ENCODE data around the gene AUTS2. TPM values are rescaled to one million over a fixed set of nuclear protein-coding genes. Genes with fewer than 3 reads are reported as not detected.

AUTS2 gene
- total RNA-seq, 1 donor from 2014 or later: 94.1 TPM

DNA sequence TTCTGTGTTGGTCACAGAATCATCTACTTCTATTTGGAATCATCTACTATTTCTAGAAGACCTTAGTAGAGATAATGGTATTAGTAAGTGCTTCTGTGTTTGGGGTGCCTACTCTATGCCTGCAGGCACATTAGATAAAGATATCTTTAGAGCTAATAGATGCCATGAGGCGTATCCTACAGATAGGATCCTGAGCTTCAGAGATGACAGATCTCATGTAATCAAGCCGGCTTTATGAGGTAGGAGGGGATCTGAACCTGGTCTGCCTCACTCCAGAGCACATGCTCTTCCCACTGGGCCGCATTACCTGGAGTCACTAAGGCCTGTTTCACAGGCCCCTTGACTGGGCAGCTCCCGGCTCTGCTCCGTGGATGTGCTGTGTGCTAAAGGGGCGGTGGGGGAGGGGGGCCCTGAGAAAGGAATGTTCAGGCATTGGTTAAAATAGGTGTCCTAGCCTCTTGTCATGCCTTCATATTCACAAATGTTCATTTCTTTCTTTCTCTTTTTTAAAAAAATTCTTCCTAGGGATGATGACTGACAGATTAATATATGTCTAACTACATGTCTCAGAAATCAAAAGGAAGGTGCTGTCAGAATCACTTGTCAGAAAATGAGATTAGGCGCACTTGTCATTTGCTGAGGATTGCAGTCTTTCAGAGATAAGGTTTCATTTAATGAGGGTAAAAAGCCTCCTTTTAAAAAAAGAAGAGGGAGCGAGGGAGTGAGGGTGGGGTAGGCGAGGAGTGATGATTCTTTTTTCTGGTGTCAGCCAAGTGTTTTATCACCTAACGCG, 1075.7 kb downstream of the AUTS2 start:
- peaks cover 4% of the 10 kb centered on the region for H3K36me3 Mint-ChIP-seq
- H3K4me1 Mint-ChIP-seq (ENCODE audit: unreplicated experiment): peaks cover 16% of the 10 kb centered on the region
- DNase-seq (ENCODE audit: extremely low spot score, unreplicated experiment): no peak
- no peaks in the 10 kb centered on the region for H3K9me3 Mint-ChIP-seq
- TF ChIP-seq, protein P1, sequence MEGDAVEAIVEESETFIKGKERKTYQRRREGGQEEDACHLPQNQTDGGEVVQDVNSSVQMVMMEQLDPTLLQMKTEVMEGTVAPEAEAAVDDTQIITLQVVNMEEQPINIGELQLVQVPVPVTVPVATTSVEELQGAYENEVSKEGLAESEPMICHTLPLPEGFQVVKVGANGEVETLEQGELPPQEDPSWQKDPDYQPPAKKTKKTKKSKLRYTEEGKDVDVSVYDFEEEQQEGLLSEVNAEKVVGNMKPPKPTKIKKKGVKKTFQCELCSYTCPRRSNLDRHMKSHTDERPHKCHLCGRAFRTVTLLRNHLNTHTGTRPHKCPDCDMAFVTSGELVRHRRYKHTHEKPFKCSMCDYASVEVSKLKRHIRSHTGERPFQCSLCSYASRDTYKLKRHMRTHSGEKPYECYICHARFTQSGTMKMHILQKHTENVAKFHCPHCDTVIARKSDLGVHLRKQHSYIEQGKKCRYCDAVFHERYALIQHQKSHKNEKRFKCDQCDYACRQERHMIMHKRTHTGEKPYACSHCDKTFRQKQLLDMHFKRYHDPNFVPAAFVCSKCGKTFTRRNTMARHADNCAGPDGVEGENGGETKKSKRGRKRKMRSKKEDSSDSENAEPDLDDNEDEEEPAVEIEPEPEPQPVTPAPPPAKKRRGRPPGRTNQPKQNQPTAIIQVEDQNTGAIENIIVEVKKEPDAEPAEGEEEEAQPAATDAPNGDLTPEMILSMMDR (conservative IDR thresholded peaks at IDR 0.05): no peak
- peaks cover 43% of the 10 kb centered on the region for H3K27me3 Mint-ChIP-seq
- no peak overlapping the region for H3K4me3 Mint-ChIP-seq
- no peak overlapping the region for H3K27ac Mint-ChIP-seq

DNA sequence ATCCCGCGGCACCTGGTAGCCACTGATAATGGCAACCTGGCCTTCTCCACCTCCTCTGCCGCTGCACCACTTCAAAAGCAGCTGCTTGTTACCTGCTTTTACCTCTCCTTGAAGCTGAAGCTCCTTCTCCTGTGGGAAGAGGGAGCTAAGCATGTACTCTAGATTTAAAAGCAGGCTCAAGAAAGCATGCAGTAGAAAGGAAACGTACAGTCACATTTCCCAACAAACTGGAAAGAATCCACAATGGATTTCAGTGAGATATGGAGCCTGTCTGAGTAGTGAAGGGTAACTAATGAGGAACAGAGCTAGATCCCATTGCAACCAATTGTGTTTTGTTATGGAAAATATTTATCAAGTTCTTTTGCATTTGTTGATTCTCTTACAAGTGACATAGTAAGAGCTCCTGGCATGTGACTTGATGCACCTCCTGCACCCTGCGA, 1076.3 kb downstream of the AUTS2 start:
- Mint-ChIP-seq H3K4me1 (ENCODE audit: unreplicated experiment) (peaks cover 18% of the 10 kb centered on the region), H3K9me3 (no peaks in the 10 kb centered on the region), H3K27ac (no peak overlapping the region), H3K4me3 (no peak overlapping the region), H3K36me3 (peaks cover 4% of the 10 kb centered on the region), H3K27me3 (peaks cover 44% of the 10 kb centered on the region)
- no peak for DNase-seq (ENCODE audit: extremely low spot score, unreplicated experiment)
- TF ChIP-seq, protein P1 (conservative IDR thresholded peaks at IDR 0.05): no peak

DNA sequence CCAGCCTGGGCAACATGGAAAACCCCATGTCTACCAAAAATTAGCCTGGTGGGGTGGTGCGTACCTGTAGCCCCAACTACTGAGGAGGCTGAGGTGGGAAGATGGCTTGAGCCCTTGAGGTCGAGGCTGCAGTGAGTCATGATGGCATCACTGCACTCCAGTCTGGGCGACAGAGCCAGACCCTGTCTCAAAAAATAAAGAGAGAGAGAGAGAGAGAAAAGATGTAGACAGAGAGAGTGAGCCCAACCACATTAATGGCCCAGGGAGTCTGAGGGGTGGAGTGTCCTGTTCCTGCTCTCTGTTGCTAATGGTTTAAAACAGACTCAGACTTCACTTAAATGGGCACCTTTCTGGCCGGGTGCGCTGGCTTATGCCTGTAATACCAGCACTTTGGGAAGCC, 1078.0 kb downstream of the AUTS2 start:
- Mint-ChIP-seq H3K36me3 (no peaks in the 10 kb centered on the region), H3K27me3 (peaks cover 50% of the 10 kb centered on the region), H3K4me1 (ENCODE audit: unreplicated experiment) (peaks cover 24% of the 10 kb centered on the region), H3K27ac (no peak overlapping the region), H3K9me3 (no peaks in the 10 kb centered on the region), H3K4me3 (no peak overlapping the region)
- TF ChIP-seq, protein P1 (conservative IDR thresholded peaks at IDR 0.05): no peak
- no peak for DNase-seq (ENCODE audit: extremely low spot score, unreplicated experiment)

GRCh38 chr7:70678621-70679251, 1080.5 kb downstream of the AUTS2 start:
- Mint-ChIP-seq H3K36me3 (peaks cover 3% of the 10 kb centered on the region), H3K27me3 (peaks cover 63% of the 10 kb centered on the region), H3K9me3 (no peaks in the 10 kb centered on the region), H3K27ac (no peak overlapping the region), H3K4me1 (ENCODE audit: unreplicated experiment) (peaks cover 21% of the 10 kb centered on the region), H3K4me3 (no peak overlapping the region)
- TF ChIP-seq, protein P1 (conservative IDR thresholded peaks at IDR 0.05): no peak
- no peak for DNase-seq (ENCODE audit: extremely low spot score, unreplicated experiment)

- DNase-seq (ENCODE audit: extremely low spot score, unreplicated experiment): no peak
- TF ChIP-seq, protein P1 (conservative IDR thresholded peaks at IDR 0.05): no peak
- H3K4me1 Mint-ChIP-seq (ENCODE audit: unreplicated experiment): peaks cover 12% of the 10 kb centered on the region
- no peaks in the 10 kb centered on the region for H3K9me3 Mint-ChIP-seq
- H3K36me3 Mint-ChIP-seq: peaks cover 3% of the 10 kb centered on the region
- no peak overlapping the region for H3K27ac Mint-ChIP-seq
- H3K4me3 Mint-ChIP-seq: no peak overlapping the region
- peaks cover 62% of the 10 kb centered on the region for H3K27me3 Mint-ChIP-seq
These were observed 1081.4 kb downstream of the AUTS2 start for GRCh38 chr7:70679661-70680060.
